ENCODE results near the gene KRT73.

DNA sequence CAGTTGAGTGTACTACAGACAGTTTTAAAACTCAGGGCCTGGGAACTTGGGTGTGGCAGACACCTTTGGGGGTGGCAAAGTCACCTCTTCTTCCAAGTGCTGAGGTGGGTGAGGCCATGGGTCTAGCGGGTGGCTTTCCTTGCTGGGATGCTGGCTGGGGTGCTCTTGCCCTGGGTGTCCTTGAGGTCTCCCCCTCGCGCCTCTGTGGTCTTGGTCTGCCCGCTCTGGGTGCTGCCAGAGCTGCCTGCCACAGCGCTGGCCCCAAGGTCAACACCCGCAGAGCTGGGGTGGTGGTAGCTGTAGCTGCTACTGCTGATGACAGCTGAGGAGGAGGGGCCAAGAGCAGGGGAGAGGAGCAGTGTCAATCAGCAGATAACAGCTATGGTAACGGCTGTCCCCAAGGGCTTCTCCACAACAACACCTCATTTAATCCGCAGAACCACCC lies 51.5 kb downstream of the KRT73 start:
- TF ChIP-seq CTCF (conservative IDR thresholded peaks at IDR 0.05; ENCODE audit: low read length), result no peak
- TF ChIP-seq EZH2phosphoT487 (IDR thresholded peaks at IDR 0.05; ENCODE audit: borderline replicate concordance), result no peak

Data from Loucy (cell line).